ENCODE measurements around the gene ING3.

The ING3 gene

DNA sequence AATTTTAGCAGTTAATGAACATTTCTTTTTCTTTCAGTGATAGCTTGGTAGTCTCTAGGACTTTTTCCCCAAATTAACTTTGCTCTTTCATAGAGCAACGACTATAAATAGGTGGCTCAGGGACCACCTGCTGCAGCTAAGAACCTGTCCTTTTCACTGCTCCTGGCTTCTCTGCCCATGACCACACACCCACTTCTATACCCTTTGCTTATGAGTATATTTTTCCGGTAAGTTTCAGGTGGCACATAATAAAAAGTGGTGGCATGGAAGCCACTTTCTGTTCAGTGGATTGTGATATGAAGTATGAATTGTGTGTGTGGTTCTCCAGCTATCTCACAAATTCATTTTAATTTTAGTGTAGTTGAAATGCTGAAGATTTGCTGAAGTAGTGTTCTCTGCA is 1.2 kb downstream of the ING3 start:
- peaks cover 44% of the 10 kb centered on the region for H3K36me3 ChIP-seq (ENCODE audit: insufficient read depth, low read length)
- peak overlapping the region; percentile 84 to 94; a peak in 3 of 4 replicates for H3K4me3 ChIP-seq (ENCODE audit: low read depth in 1 of 2, low read length in 2 of 2)
- H3K9ac ChIP-seq (ENCODE audit: low read depth, low read length) = peak overlapping the region; percentile 89
- H3K79me2 ChIP-seq (ENCODE audit: insufficient read depth, low read length) = peaks cover 39% of the 10 kb centered on the region
- H2AFZ ChIP-seq (ENCODE audit: low read depth, low read length) = peak overlapping the region; percentile 88
- peak overlapping the region; percentile 99 for H3K27ac ChIP-seq (ENCODE audit: low read length)
- peaks cover 30% of the 10 kb centered on the region for H3K4me1 ChIP-seq (ENCODE audit: insufficient read depth, low read length)
- H4K20me1 ChIP-seq (ENCODE audit: insufficient read depth, low read length) = no peaks in the 10 kb centered on the region
- no peak for ATAC-seq (ENCODE audit: insufficient read depth, low read depth)
- H3K9me3 ChIP-seq (ENCODE audit: insufficient read depth, low read length, severe bottlenecking) = no peaks in the 10 kb centered on the region
- H3K27me3 ChIP-seq (ENCODE audit: insufficient read depth, low read length, poor library complexity) = no peaks in the 10 kb centered on the region
- H3K4me2 ChIP-seq (ENCODE audit: insufficient read depth, low read length) = peak overlapping the region; percentile 87
- TF ChIP-seq CTCF (IDR thresholded peaks at IDR 0.05; ENCODE audit: borderline replicate concordance, extremely low read depth, low read length, poor library complexity, severe bottlenecking) (no peak), EZH2 (IDR thresholded peaks at IDR 0.05; ENCODE audit: borderline replicate concordance, low read depth, low read length, severe bottlenecking) (no peak)
- DNase-seq = no peak

GRCh38 chr7:120955577-120956149 is 5.1 kb downstream of the ING3 start:
- Histone ChIP-seq H4K20me1 (ENCODE audit: insufficient read depth, low read length) (no peaks in the 10 kb centered on the region), H3K27ac (ENCODE audit: low read length) (no peak overlapping the region), H2AFZ (ENCODE audit: low read depth, low read length) (no peak overlapping the region), H3K27me3 (ENCODE audit: insufficient read depth, low read length, poor library complexity) (no peaks in the 10 kb centered on the region), H3K79me2 (ENCODE audit: insufficient read depth, low read length) (peaks cover 30% of the 10 kb centered on the region), H3K9ac (ENCODE audit: low read depth, low read length) (no peak overlapping the region), H3K9me3 (ENCODE audit: insufficient read depth, low read length, severe bottlenecking) (no peaks in the 10 kb centered on the region), H3K36me3 (ENCODE audit: insufficient read depth, low read length) (peaks cover 55% of the 10 kb centered on the region), H3K4me3 (ENCODE audit: low read depth in 1 of 2, low read length in 2 of 2) (no peak overlapping the region), H3K4me2 (ENCODE audit: insufficient read depth, low read length) (no peak overlapping the region), H3K4me1 (ENCODE audit: insufficient read depth, low read length) (peaks cover 18% of the 10 kb centered on the region)
- TF ChIP-seq CTCF (IDR thresholded peaks at IDR 0.05; ENCODE audit: borderline replicate concordance, extremely low read depth, low read length, poor library complexity, severe bottlenecking) (no peak), EZH2 (IDR thresholded peaks at IDR 0.05; ENCODE audit: borderline replicate concordance, low read depth, low read length, severe bottlenecking) (no peak)
- DNase-seq (no peak), ATAC-seq (ENCODE audit: insufficient read depth, low read depth) (no peak)

GRCh38 chr7:120959929-120960484 is 9.4 kb downstream of the ING3 start:
- Histone ChIP-seq H3K27ac (ENCODE audit: low read length) (no peak overlapping the region), H2AFZ (ENCODE audit: low read depth, low read length) (no peak overlapping the region), H3K27me3 (ENCODE audit: insufficient read depth, low read length, poor library complexity) (no peaks in the 10 kb centered on the region), H3K4me2 (ENCODE audit: insufficient read depth, low read length) (no peak overlapping the region), H3K4me1 (ENCODE audit: insufficient read depth, low read length) (no peaks in the 10 kb centered on the region), H3K4me3 (ENCODE audit: low read depth in 1 of 2, low read length in 2 of 2) (no peak overlapping the region), H3K9me3 (ENCODE audit: insufficient read depth, low read length, severe bottlenecking) (no peaks in the 10 kb centered on the region), H3K9ac (ENCODE audit: low read depth, low read length) (no peak overlapping the region), H4K20me1 (ENCODE audit: insufficient read depth, low read length) (no peaks in the 10 kb centered on the region), H3K79me2 (ENCODE audit: insufficient read depth, low read length) (0 out of 2 replicates have a peak, but pooled peaks cover 3% of the 10 kb centered on the region), H3K36me3 (ENCODE audit: insufficient read depth, low read length) (peaks cover 43% of the 10 kb centered on the region)
- no peak for ATAC-seq (ENCODE audit: insufficient read depth, low read depth)
- TF ChIP-seq CTCF (IDR thresholded peaks at IDR 0.05; ENCODE audit: borderline replicate concordance, extremely low read depth, low read length, poor library complexity, severe bottlenecking) (no peak), EZH2 (IDR thresholded peaks at IDR 0.05; ENCODE audit: borderline replicate concordance, low read depth, low read length, severe bottlenecking) (no peak)
- DNase-seq = no peak
